Lung (tissue), 12 donors: ENCODE results near the gene CLDN3. TPM values are rescaled to one million over a fixed set of nuclear protein-coding genes. Genes with fewer than 3 reads are reported as not detected.

Source experiments
- ATAC-seq: fragments of 200-7000 bp; cut with Tn5 transposase; one replicate; pipeline ENCODE4 v1.9.1; 2020; ENCODE audit warnings: moderate number of reproducible peaks; ENCODE audit not compliant: insufficient read depth, low FRiP score
- DNase-seq, 3 donors: peaks; one replicate each; pipeline ENCODE4 v3.0.0-alpha.2; 2013 to 2017
- H3K27ac ChIP-seq, 2 donors: one replicate each; pipeline ENCODE4 v1.5.1; 2013; ENCODE audit warnings: mild to moderate bottlenecking in 2 of 2, moderate library complexity in 2 of 2, control low read depth in 1 of 2, inconsistent platforms in 1 of 2, low read depth in 1 of 2, low read length in 1 of 2
- H3K27me3 ChIP-seq, 3 donors: one replicate each; pipeline ENCODE4 v1.5.1; 2013; ENCODE audit warnings: low read length in 2 of 3; ENCODE audit not compliant: control insufficient read depth in 3 of 3, insufficient read depth in 3 of 3
- H3K36me3 ChIP-seq, 4 donors: one replicate each; pipeline ENCODE4 v1.5.1; 2013; ENCODE audit warnings: low read length in 4 of 4, mild to moderate bottlenecking in 1 of 4, moderate library complexity in 1 of 4; ENCODE audit not compliant: control insufficient read depth in 4 of 4, insufficient read depth in 4 of 4
- H3K4me1 ChIP-seq, 5 donors: one replicate each; pipeline ENCODE4 v1.5.1; 2013; ENCODE audit warnings: low read length in 5 of 5, mild to moderate bottlenecking in 2 of 5, moderate library complexity in 1 of 5; ENCODE audit not compliant: control insufficient read depth in 5 of 5, insufficient read depth in 5 of 5
- H3K4me3 ChIP-seq: one replicate; pipeline ENCODE4 v1.5.1; 2013; ENCODE audit warnings: mild to moderate bottlenecking, control low read depth, moderate library complexity
- H3K9ac ChIP-seq, 2 donors: one replicate each; pipeline ENCODE4 v1.5.1; 2013; ENCODE audit warnings: low read length in 2 of 2, control low read depth in 1 of 2; ENCODE audit not compliant: insufficient read depth in 1 of 2
- H3K9me3 ChIP-seq, 4 donors: one replicate each; pipeline ENCODE4 v1.5.1; 2013; ENCODE audit warnings: low read length in 3 of 4, mild to moderate bottlenecking in 1 of 4, moderate library complexity in 1 of 4; ENCODE audit not compliant: control insufficient read depth in 4 of 4, insufficient read depth in 3 of 4
- CTCF ChIP-seq: IDR thresholded peaks from 2 replicates; pipeline ENCODE4 v1.5.1; 2012; ENCODE audit warnings: mild to moderate bottlenecking; ENCODE audit errors: control extremely low read depth, extremely low read depth
- WGBS, 2 donors: extraction: QIAGEN DNeasy Blood & Tissue Kit; methylation state at CpG; one replicate each; pipeline ENCODE4 v1.1.7; 2013; 5-methylcytosine and 5-hydroxymethylcytosine counted together
- polyA plus RNA-seq, 2 donors: library from polyadenylated mRNA; stranded (reverse); fragments of 200-250 nt; gene quantifications; one replicate each; pipeline ENCODE4 v1.2.1, GENCODE V29; 2013
- total RNA-seq, 2 donors: library from RNA; depleted of rRNA in 1 of 2; stranded (reverse); fragments of >200 nt in 1 of 2; gene quantifications; one replicate each; pipeline ENCODE4 v1.2.1, GENCODE V29; 2014 to 2021
- donor health status: control.
- donor health status: control.
- donor health status: Bipolar disorder and iron deficiency.
- donor health status: healthy.
- donor health status: DM: yes; HTN: yes; CAD: no.

CLDN3 gene
- total and polyA plus RNA-seq, 4 donors = 42.9 to 54.7 (median 43.6) TPM

- ATAC-seq = no peak
- peaks cover 0 to 9% (median 0%) of the 10 kb centered on the region in 5 donors for H3K4me1 ChIP-seq
- no peaks in the 10 kb centered on the region for H3K9me3 ChIP-seq
- 79 to 83% methylated on average over 5 of the region's 5 CpGs for WGBS, 2 donors
- H3K27ac ChIP-seq = peak overlapping the region in 1 of 2 donors; percentile 71
- no peak overlapping the region for H3K4me3 ChIP-seq
- H3K27me3 ChIP-seq = peaks cover 0 to 4% (median 0%) of the 10 kb centered on the region in 3 donors
- no peak for DNase-seq
- TF ChIP-seq CTCF = no peak
- H3K36me3 ChIP-seq = peaks cover 0 to 11% (median 5%) of the 10 kb centered on the region in 4 donors
- H3K9ac ChIP-seq = no peak overlapping the region
These were observed 29.3 kb downstream of the CLDN3 start for GRCh38 chr7:73740771-73741170.

- Histone ChIP-seq H3K27me3 (peaks cover 0 to 4% (median 0%) of the 10 kb centered on the region in 3 donors), H3K27ac (peak overlapping the region in 1 of 2 donors; percentile 71), H3K9ac (no peak overlapping the region), H3K36me3 (peaks cover 0 to 11% (median 8%) of the 10 kb centered on the region in 4 donors), H3K4me3 (no peak overlapping the region), H3K4me1 (peaks cover 0 to 9% (median 0%) of the 10 kb centered on the region in 5 donors), H3K9me3 (no peaks in the 10 kb centered on the region)
- ATAC-seq (no peak), DNase-seq (no peak)
- no peak for TF ChIP-seq CTCF
- 81 to 90% methylated on average over 7 of the region's 7 CpGs for WGBS, 2 donors
These were observed 29.9 kb downstream of the CLDN3 start for GRCh38 chr7:73740212-73740611.

- Histone ChIP-seq H3K27me3 (peaks cover 0 to 4% (median 0%) of the 10 kb centered on the region in 3 donors), H3K9me3 (no peaks in the 10 kb centered on the region), H3K36me3 (peaks cover 0 to 11% (median 8%) of the 10 kb centered on the region in 4 donors), H3K9ac (peak overlapping the region; percentile 88 to 92), H3K4me3 (peak overlapping the region; percentile 65), H3K4me1 (peaks cover 0 to 11% (median 0%) of the 10 kb centered on the region in 5 donors), H3K27ac (peak overlapping the region; percentile 68 to 97)
- no peak for TF ChIP-seq CTCF
- DNase-seq (no peak), ATAC-seq (no peak)
- WGBS, 2 donors = 46 to 60% methylated on average over 13 of the region's 13 CpGs
These were observed 30.7 kb downstream of the CLDN3 start for GRCh38 chr7:73739387-73739767.
